AG20443 (cell line): ENCODE measurements around the gene ITPR1.

Source experiments
- DNase-seq: peaks from one replicate; pipeline ENCODE4 v3.0.0; 2012; ENCODE audit warnings: low spot score, mixed read lengths

The ITPR1 gene

DNA sequence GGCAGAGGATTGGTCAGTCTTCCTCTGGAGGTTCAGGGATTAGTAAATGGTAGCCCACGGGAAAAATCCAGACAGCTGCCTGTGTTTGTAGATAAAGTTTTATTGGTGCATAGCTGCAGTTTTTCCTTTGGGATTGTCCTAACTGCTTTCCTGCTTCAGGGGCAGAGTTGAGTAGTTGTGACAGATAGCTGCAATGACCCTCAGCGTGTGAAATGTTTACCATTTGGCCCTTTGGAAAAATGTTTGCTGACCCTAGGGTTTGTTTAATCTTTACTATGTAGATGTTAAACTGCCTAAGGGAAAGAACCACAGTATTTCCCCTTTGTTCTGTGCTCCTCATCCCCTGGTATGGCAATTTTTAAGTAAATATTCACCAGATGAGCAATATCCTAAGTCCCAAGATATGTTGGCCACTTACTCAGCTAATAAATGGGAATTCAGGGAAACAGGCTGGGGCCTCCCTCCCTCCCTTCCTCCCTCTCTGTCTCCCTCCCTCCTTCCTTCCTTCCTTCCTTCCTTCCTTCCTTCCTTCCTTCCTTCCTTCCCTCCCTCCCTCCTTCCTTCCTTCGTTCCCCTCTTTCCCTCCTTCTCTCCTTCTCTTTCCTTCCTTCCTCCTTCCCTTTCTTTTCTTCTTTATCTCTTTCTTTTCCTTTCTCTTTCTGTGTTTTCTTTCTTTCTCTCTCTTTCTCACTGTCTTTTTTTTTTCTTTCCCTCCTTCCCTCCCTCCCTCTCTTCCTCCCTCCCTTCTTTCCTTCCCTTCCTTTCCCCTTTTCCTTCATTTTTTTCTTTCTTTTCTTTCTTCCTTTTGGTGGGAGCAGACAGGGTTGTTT lies 251.5 kb downstream of the ITPR1 start:
- peak; percentile 21 for DNase-seq

DNA sequence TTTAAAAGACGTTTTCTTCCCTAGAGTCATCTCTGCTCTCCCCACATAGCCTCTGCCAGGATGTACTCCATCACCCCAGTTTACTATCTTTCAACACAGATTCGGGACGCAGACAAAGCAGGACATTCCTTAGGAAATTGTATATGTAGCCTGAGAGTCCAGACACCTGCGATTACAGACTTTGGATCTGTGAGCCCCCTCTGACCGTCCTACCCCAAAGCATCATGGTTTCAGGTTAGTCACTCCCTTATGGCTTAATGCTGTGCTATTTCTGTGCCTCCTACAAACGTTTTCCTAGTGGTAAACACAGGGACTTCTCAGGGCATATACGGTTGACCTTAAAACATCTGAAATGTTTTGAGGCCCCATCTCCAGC lies 252.1 kb downstream of the ITPR1 start:
- DNase-seq, result no peak

DNA sequence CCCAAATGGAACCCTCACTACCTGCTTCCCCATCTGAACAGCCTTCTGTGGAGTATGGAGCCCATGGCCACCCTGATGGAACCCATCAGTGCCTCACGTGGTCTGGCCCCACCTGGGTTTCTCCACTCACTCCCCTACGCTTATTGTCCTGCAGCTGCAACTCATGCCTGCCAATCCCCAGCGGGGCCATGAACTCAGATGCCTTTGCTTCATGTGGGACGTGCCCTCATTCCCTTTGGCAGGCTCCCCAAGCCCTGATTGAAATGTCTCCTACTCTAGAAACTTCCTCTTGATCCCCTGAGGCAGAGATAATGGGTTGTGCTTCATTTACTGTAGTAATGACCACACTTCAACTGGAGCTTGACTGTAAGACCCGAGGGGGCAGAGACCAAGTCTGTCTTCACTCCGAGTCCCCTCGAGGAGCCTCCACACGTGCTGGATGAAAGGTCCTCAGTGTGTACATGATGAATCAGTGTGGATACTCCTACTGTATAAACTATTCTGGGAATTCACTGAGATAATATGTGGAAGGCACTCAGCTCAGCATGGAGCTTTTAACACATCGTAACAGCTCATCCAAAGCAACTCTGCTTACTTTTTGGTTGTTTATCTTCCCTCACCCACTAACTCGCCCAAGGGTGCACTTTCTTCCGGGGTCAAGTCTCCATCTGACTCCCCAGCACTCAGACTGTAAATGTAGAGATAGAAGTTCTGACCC lies 253.3 kb downstream of the ITPR1 start:
- no peak for DNase-seq

DNA sequence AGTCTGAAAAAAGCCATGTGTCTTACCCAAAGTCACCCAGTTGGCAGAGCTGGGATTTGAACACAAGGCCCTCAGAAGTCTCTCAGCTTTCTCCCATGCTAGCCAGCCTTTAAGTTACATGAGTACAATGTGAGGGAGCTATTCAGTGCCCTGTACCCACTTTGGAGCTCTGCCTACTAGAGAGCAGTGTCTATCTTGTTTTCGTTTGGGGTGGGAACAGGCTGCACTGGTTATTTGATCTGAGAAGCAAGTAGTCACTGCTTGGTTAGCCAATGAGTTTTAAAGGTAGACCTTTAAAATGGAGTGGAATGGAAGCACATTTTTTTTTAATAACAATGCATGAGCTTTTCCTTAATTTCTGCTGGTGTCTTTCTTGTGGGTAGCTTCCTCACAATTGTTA lies 255.0 kb downstream of the ITPR1 start:
- no peak for DNase-seq

DNA sequence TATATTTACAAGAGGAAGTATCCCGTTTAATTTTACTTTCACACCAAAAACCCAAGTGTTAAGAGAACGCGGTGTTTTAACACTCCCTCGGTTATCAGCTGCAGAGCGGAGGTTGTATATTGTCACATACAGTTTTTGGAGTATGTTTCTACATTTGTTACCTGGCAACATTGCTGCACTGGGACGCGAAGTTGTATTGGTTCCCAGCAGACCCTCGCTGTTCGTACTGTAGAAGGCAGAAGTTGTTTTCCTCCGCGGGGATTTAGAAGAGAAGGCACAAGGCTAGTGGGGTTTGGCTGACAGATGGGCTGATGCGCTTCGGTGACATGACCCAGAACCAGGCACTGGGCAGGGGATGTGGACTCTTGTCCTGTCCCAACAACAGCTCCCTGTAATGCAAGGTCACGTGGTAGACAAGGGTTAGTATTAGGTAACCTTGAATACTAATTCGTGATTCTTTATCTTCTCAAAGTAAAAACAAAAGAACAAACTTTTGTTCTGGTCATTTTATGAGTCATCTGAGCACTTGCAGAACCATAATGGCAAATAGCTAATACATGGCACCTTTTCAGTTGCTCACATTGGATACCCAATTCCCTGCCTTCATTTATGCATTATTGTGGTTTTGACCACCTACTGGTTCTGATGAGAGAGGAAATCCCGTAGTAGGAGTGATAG lies 255.7 kb downstream of the ITPR1 start:
- DNase-seq, result no peak

DNA sequence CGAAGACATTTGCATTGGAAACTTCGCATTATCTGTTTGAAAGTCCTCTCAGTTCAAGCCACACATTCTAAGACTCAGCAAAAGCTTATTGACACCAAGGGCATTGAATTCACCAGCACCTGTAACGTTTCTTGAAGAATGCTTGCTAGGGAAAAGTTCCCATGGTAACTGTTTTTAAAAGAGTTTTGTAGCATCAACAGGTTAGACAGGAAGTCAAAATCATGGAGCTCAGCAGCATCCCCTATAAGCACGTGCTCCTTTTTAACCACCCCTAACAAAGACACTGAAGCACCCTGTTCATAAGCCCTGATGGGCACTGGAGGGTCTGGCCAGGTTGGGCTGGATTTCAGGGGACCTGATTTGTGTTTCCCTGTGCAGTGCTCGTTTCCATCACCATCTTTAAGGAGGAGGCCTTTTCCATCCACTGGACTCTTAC lies 256.4 kb downstream of the ITPR1 start:
- DNase-seq, result no peak

DNA sequence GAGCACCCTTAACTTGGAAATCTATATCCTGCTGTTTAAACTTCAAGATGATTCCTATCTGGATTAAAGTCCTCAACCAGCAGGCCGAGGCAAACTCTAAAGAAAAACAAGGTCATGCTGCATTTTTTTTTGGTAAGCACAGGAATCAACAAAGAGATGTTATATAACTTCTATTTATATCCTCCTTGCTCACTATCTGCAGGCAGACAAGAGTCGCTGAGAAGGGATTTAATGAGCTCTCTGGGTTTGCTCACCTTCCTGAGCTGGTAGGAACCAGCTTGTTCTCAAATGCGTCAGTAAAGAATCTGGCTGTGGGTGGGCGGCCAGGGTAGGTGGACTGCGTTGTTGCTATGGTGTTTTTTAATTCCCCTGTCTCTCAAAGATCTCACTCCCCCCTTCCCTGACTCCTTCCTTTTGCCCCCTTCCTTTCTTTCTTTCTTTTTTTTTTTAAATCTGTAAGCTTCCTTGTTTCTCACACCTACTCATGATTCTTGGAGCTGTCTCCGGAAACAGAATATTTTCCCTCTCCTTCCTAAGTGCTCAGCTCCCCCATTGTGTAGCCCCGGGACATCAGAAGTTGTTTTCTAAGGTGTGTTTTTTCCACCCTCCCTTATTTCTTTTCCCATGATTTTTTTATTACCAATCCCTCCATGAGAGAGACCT lies 257.3 kb downstream of the ITPR1 start:
- no peak for DNase-seq

DNA sequence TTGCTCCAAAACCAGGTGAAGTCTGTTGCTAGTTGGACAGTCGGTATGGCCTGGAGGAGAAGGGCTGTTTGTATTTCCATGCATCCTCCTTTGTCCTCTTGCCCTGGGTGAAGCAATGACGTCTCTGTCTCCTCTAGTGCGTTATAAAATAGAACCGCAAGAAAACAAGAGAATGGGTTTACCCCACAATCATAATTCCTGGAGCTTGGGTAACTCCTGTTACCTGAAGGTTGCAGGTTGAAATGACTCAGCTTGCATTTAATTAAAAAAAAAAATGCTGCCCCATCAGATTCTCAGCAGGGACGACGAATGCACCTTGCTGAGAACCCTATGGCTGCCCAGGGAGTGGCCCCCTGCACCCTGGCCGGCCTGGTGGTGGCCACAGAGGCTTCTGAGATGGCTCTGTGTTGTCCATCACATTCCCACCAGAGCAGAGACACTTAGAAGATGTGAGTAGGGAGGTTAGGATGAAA lies 257.9 kb downstream of the ITPR1 start:
- no peak for DNase-seq

DNA sequence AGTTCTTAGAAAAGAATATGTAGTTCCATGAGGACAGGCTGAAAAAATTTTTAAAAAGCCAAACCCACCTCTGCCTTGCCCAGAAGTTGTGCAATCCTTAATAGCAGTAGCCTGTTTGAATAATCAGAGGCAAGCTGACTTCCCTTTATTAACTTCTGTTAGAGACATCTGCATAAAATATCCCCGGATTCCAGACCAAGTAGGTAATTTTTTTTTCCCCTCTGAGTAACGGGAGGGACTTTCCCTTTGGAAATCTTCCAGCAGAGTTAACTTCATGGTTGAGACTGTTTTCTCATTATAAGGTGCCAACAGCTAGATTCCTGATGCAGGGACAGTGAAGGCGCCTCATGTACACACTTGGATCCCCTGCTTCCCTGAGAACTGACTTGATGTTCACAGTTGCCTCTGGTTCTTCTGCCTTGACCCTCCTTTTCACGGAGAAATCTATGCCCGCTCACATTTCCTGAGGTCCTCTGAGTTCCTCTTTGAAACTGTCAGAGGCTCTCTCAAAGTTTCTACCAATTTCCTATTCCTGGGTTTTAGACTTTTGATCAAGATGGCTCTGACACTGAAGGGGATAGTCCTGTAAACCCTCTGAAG lies 258.5 kb downstream of the ITPR1 start:
- DNase-seq, result peak; percentile 80

DNA sequence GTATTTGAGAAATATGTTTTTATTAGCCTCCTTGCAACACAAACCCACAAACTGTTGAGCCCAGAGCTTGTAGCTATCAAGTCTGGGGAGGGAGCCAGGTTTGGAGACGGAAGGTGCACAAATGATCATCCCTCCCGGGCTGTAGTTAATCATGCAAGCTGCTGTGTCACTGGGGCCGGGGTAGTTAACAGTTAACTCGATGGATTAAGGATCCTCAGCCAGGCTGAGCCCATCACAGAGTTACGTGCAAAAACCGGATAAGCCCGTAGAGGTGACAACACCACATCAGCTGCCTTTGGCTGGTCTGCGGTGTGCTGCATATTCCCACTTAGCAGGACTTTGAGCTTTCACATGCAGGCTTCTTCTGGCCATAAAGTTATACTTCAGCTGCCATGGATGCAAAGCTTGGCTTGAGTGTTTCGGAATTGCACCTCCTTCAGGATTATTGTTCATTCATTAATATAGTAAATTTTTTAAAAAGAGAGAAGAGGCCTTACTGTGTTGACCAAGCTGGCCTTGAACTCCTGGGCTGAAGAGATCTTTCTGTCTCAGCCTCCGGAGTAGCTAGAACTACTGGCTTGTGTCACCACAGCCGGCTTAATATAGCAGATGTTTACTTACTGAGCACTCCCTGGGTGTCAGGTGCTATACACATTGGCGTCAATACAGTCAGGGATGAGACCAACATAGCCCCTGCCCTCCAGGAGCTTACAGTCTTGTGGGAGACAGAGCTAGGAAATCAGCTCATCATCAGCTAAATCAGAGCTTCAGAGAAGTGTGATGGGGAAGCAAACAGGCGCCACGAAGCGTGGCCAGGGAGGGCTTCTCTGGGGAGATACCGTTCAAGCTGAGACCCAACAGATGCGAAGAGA lies 259.3 kb downstream of the ITPR1 start:
- peak; percentile 30 for DNase-seq

DNA sequence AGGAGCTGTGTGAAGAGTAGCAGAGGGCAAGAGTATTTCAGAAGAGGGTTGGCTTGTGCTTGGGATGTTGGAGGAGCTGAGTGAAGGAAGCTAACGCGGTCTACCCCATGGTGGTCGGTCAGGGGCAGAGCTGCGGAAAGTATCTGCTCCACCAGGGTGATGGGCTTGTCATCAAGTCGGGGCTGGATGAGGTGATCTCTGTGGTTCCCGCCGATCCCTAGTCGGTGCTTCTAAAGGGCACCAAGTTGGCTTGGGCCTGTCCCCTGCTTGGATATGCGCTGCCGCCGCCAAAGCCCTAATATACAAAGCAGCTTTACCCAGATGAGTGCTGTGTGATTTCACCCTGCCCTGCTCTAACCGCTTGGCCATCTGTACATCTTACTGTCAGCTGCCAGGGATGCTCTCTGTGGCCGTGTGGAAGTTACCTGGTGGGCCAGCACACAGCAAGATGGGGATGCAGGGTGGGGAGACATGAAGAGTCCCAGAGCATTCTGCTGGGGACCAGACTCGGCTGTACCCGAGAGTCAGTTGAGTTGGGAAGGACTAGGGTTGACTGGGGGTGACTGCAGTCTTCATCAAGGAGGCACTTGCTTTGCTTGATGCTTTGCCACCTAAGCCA lies 260.0 kb downstream of the ITPR1 start:
- no peak for DNase-seq

DNA sequence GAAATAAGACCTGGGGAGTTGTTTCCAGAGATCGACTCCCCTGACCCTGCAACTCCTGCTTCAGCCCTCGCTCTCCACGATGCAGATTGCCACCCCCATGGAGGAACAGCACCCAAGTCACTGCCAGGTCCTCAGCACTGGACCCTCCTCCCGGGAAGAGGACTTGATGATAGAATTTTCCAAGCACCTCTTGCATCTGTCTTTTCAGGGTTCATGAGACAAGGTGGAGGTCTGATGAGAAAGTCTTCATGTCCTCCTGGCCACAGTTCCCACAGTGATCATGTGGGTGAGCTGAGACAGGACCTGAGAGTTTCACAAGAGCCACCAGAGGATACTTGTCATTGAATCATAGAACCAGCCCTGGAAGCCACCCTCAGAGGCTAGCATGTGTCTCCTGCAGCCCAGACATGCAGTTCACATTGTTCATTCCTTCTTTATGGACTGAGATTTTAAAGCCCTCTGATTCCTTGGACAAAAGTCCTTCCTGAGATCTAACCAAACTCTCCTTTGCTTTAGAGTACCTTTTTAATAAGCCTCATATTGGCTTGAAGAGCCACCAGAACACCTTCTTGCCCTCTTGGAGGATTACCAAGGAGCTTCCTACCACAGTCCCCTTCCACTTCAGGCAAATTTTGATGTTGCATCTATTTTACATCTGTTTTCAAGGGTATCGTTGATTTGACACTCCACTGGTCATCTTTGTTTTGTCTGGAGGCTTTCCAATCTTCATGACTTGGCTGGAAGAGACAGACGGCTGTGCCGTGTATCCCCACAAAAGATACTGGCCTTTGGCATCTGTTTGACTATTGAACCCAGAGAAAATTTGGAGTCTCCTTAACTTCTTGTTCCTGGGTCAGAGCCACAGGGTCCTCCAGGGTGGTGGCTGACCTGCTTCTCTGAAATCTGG lies 261.3 kb downstream of the ITPR1 start:
- no peak for DNase-seq

DNA sequence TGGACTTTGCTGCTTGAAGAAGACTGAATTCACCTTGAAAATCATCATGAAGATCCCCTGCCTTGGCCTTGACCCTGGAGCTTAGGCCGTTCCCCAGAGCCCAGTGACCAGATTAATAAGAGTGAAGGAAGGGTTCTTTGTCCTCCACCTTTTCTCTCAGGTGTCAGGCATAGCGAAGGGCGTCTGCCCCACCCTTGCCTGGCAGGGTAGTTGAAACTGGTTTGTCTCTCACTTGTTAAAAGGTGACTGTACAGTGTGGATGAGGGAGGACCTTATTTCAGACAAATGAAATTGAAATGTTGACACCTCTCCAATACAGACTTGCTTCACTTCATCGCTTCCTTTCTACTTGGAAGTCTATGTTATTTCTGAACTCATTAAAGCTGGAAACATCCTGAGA lies 262.4 kb downstream of the ITPR1 start:
- no peak for DNase-seq

DNA sequence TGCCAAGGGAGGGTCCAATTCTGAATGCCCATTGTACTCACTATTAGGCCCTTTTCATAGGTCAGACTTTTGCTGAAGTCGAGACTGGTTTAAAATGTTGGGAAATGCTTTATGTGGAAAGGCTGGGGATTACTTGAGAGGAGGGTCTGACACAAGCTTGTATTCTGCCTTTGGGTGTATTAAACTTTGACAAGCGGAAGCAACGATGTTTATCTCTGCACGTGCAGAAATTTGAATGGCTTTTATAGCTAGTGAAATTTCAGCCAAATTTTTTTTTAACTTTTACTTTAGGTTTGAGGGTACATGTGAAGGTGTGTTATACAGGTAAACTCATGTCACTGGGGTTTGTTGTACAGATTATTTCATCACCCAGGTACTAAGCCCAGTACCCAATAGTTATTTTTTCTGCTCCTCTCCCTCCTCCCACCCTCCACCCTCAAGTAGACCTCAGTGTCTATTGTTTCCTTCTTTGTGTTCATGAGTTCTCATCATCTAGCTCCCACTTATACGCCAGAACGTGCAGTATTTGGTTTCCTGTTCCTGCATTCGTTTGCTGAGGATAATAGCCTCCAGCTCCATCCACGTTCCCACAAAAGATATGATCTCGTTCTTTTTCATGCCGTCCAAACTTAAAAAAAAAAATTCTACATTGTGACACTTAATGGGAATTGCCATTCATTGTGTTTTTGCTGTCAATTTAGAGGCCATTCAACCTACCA lies 263.1 kb downstream of the ITPR1 start:
- no peak for DNase-seq

DNA sequence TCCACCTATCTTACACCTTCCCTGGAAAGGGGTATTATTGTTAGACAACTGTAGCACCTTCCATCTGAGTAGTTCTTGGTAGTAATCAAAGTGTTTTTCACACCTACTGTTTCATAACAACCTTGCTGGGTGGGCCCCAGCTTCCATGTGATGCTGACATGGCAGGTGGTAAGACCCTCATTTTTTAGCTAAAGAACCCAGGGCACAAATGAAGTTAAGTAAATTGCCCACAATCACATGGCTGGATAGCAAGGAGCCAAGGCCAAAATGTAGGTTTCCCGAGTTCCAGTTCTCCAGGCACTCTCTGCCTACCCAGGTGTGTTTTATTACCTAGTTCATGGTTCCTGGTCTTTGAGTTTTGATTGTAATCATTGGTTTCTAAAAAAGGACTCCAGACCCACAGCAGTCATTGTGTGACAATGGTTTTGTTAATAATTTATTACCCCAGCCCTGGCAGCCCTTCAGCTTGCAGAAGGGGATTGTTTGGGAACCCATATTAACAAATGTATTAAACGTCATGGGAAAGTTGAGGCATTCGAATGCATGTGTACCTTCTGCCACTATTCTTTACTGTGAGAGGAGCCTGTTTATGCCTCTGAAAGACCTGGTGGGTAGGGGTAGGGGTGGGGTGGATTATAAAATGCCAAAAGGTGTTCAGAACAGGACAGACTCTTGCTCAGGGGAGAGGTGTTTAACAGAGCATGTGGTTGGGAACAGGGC lies 263.9 kb downstream of the ITPR1 start:
- DNase-seq, result no peak

DNA sequence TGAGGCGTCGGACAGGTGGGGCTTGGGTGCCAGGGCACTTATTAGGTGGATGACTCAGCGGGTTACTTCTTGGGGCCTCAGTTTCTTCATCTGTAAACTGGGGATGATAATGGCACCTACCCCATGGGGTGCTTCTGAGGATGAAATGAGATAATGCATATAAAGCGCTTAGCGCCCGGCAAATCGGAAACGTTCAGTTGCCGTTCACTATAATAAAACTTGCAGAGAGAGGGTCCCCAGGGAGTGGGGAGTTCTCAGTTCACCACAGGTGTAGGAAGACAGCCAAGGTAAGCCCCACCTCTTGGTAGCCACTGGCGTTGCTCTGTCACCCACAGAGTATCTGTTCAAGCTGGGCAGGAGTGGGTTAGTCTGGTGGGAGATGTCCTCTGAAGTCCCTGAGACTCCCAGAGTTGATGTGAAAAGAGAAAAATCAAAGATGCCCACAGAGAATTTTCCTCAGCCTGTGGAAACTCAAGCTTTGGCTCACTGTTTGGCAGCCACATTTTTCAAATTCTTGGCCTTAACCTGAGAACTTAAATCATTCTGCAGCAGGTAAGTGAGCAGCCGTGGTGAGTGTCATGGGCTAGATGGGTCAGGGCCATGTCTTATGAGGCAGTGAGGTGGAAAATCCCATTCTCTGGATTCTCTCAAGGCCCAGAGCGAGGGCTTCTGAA lies 264.6 kb downstream of the ITPR1 start:
- no peak for DNase-seq

DNA sequence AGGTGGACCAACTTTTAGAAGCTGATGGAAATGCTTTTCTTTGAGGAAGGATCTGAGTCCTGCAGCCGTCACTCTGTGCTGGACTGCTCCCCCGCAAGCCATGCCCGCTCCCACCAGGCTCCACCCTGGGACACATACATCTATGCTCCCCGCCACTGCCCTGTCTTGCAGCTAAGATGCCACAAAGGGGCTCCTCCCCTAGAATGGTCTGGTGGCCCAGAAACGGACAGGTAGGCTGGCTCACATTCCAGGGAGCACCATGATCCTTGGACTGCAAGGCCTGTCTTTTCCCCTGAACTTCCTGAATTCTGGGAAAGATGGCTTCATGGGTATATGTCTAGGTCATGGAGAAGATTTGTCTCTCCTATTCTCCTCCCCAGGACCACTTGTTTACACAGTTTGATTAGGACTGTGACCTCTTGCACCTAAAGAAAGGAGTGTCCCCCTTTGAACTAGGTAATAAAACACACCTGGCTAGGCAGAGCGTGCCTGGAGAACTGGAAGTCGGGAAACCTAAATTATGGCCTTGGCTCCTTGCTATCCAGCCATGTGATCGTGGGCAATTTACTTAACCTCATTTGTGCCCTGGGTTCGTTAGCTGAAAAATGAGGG lies 265.2 kb downstream of the ITPR1 start:
- no peak for DNase-seq
